ENCODE results near the gene CLEC16A.

DNA sequence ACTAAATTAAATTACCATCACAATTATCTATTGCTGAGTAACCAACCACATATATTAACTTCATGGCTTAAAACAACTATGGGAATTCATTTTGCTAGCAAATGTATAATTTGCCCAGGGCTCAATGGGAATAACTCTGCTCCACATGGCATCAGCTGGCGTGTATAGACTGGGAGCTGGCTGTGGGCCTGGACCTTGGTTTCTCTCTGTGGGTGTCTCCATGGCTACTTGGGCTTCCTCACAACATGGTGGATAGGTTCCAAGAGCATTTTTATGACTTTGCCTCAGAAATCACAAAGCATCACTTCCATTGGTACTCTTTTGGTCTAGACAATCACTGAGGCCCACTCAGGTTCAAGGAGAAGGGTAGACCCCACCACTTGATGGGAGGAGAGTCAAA, 166.8 kb downstream of the CLEC16A start:
- no peak for TF ChIP-seq CTCF (IDR thresholded peaks at IDR 0.05 in 4 of 5, conservative IDR thresholded peaks at IDR 0.05 in 1 of 5)
- no peak for TF ChIP-seq POLR2A (IDR thresholded peaks at IDR 0.05)
